BLaER1 treated with 17β-estradiol and CSF1 and Interleukin-3, amounts not matched to agents 10 nM and 100 nM (cell line): Measurements from ENCODE around the gene JAZF1.

ENCODE experiments used
- H3K27ac ChIP-seq, 11 experiments: shearing (Covaris generic); formaldehyde crosslinking; 2 replicates each; pipeline ENCODE4 v1.8.1; 2022
- H3K27me3 ChIP-seq, 11 experiments: shearing (Covaris generic); formaldehyde crosslinking; 2 replicates each; pipeline ENCODE4 v1.8.1; 2022
- H3K36me3 ChIP-seq, 11 experiments: shearing (Covaris generic); formaldehyde crosslinking; 2 replicates each; pipeline ENCODE4 v1.8.1; 2022
- H3K4me1 ChIP-seq, 10 experiments: shearing (Covaris generic); formaldehyde crosslinking; 2 replicates each; pipeline ENCODE4 v1.8.1; 2022
- H3K4me2 ChIP-seq, 11 experiments: shearing (Covaris generic); formaldehyde crosslinking; 2 replicates each; pipeline ENCODE4 v1.8.1; 2022
- H3K4me3 ChIP-seq, 10 experiments: shearing (Covaris generic); formaldehyde crosslinking; 2 replicates each; pipeline ENCODE4 v1.8.1; 2022
- H3K9ac ChIP-seq, 11 experiments: shearing (Covaris generic); formaldehyde crosslinking; 2 replicates each; pipeline ENCODE4 v1.8.1; 2022
- H3K9me3 ChIP-seq, 11 experiments: shearing (Covaris generic); formaldehyde crosslinking; replicated peaks in 1 of 11; 2 replicates each; pipeline ENCODE4 v1.8.1; 2022
- H4K20me1 ChIP-seq, 11 experiments: shearing (Covaris generic); formaldehyde crosslinking; 2 replicates each; pipeline ENCODE4 v1.8.1; 2022
- Cebpa-rat ChIP-seq, 11 experiments: shearing (Covaris generic); IDR thresholded peaks; 2 replicates each; pipeline ENCODE4 v1.8.1; 2022

Gene JAZF1

GRCh38 chr7:28211006-28211405 is 30.4 kb upstream of the JAZF1 start:
- TF ChIP-seq Cebpa-rat (IDR thresholded peaks at IDR 0.05) = no peak
- peaks cover 10 to 14% (median 12%) of the 10 kb centered on the region in 10 experiments; a peak in 17 of 20 replicates for H3K4me1 ChIP-seq
- H3K27me3 ChIP-seq = no peaks in the 10 kb centered on the region

GRCh38 chr7:28208506-28208905 is 27.9 kb upstream of the JAZF1 start:
- H3K4me2 ChIP-seq = no peak overlapping the region
- no peak overlapping the region for H3K27ac ChIP-seq
- no peak for TF ChIP-seq Cebpa-rat (IDR thresholded peaks at IDR 0.05)
- no peaks in the 10 kb centered on the region for H3K36me3 ChIP-seq
- no peak overlapping the region for H3K9ac ChIP-seq
- H3K27me3 ChIP-seq = no peaks in the 10 kb centered on the region
- H3K4me3 ChIP-seq = no peak overlapping the region
- H3K4me1 ChIP-seq = peaks cover 10 to 14% (median 12%) of the 10 kb centered on the region in 10 experiments; a peak in 17 of 20 replicates
- H3K9me3 ChIP-seq = peaks cover 6 to 20% (median 14%) of the 10 kb centered on the region in 11 experiments; a peak in 15 of 22 replicates
- H4K20me1 ChIP-seq = no peaks in the 10 kb centered on the region

More at GRCh38 chr7:28211006-28211405, 30.4 kb upstream of the JAZF1 start:
- Histone ChIP-seq H4K20me1 (no peaks in the 10 kb centered on the region), H3K27ac (no peak overlapping the region), H3K4me3 (no peak overlapping the region), H3K4me2 (no peak overlapping the region), H3K9me3 (peaks cover 6 to 19% (median 14%) of the 10 kb centered on the region in 11 experiments; a peak in 15 of 22 replicates), H3K36me3 (no peaks in the 10 kb centered on the region), H3K9ac (no peak overlapping the region)

- H3K27ac ChIP-seq = no peak overlapping the region
- peak overlapping the region; percentile 16 to 55 (median 42); a peak in 21 of 22 replicates for H3K4me2 ChIP-seq
- H3K4me3 ChIP-seq = no peak overlapping the region; a peak in 1 of 20 replicates
- TF ChIP-seq Cebpa-rat (IDR thresholded peaks at IDR 0.05) = no peak
- H3K4me1 ChIP-seq = peaks cover 10 to 14% (median 12%) of the 10 kb centered on the region in 10 experiments; a peak in 17 of 20 replicates
- no peaks in the 10 kb centered on the region for H3K36me3 ChIP-seq
- no peak overlapping the region for H3K9ac ChIP-seq
- H3K9me3 ChIP-seq = peaks cover 6 to 20% (median 14%) of the 10 kb centered on the region in 11 experiments; a peak in 15 of 22 replicates
- no peaks in the 10 kb centered on the region for H4K20me1 ChIP-seq
- no peaks in the 10 kb centered on the region for H3K27me3 ChIP-seq
Measured at GRCh38 chr7:28207486-28208158, 27.0 kb upstream of the JAZF1 start.

GRCh38 chr7:28205506-28205905 is 24.9 kb upstream of the JAZF1 start:
- Histone ChIP-seq H3K36me3 (no peaks in the 10 kb centered on the region), H3K4me3 (no peak overlapping the region), H3K27me3 (no peaks in the 10 kb centered on the region), H3K9me3 (peaks cover 6 to 20% (median 16%) of the 10 kb centered on the region in 11 experiments; a peak in 16 of 22 replicates), H4K20me1 (no peaks in the 10 kb centered on the region), H3K9ac (no peak overlapping the region), H3K4me2 (no peak overlapping the region), H3K27ac (no peak overlapping the region), H3K4me1 (peaks cover 10 to 14% (median 12%) of the 10 kb centered on the region in 10 experiments; a peak in 18 of 20 replicates)
- no peak for TF ChIP-seq Cebpa-rat (IDR thresholded peaks at IDR 0.05)

- Histone ChIP-seq H3K27ac (no peak overlapping the region), H3K4me1 (peaks cover 10 to 14% (median 12%) of the 10 kb centered on the region in 10 experiments; a peak in 18 of 20 replicates), H3K4me2 (no peak overlapping the region), H3K27me3 (no peaks in the 10 kb centered on the region), H3K4me3 (no peak overlapping the region), H4K20me1 (no peaks in the 10 kb centered on the region), H3K9ac (no peak overlapping the region), H3K9me3 (peaks cover 6 to 20% (median 16%) of the 10 kb centered on the region in 11 experiments; a peak in 16 of 22 replicates), H3K36me3 (no peaks in the 10 kb centered on the region)
- no peak for TF ChIP-seq Cebpa-rat (IDR thresholded peaks at IDR 0.05)
Measured at GRCh38 chr7:28203508-28204240, 23.1 kb upstream of the JAZF1 start.

DNA sequence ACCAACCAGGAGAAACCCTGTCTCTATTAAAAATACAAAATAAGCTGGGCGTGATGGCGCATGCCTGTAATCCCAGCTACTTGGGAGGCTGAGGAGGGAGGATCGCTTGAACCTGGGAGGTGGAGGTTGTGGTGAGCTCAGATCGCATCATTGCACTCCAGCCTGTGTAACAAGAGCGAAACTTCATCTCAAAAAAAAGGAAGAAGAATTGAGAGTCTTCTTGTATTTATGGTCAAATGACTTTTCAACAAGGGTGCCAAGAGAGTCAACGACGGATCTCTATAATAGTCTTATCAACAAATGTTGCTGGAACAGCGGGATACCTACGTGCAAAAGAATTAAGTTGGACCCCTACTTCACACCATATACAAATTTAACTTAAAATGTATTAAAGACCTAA is 21.6 kb upstream of the JAZF1 start:
- TF ChIP-seq Cebpa-rat (IDR thresholded peaks at IDR 0.05) = no peak
- Histone ChIP-seq H3K27ac (no peak overlapping the region), H3K4me3 (no peak overlapping the region), H3K4me2 (no peak overlapping the region), H3K4me1 (peaks cover 3 to 6% (median 4%) of the 10 kb centered on the region in 10 experiments; a peak in 17 of 20 replicates), H4K20me1 (no peaks in the 10 kb centered on the region), H3K36me3 (no peaks in the 10 kb centered on the region), H3K9ac (no peak overlapping the region), H3K27me3 (no peaks in the 10 kb centered on the region), H3K9me3 (peaks cover 4 to 13% (median 10%) of the 10 kb centered on the region in 11 experiments; a peak in 15 of 22 replicates)

DNA sequence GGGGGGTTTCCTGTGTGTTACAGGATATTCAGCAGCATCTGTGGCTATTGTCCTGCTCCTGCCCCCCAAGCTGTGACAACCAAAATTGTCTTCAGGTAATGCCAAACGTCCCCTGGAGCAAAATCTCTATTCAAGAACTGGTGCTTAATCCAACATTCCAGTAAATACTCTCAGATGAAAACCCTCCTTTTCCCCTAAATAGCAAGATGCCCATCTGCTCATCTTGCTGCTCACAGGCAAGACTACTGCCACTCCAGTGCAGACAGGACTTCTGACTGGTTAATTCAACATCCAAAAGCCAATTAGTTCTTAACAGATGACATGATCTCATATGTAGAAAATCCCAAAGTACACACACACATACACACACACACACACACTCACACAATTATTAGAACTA is 20.5 kb upstream of the JAZF1 start:
- Histone ChIP-seq H3K27me3 (no peaks in the 10 kb centered on the region), H3K4me1 (no peaks in the 10 kb centered on the region; a peak in 4 of 20 replicates), H3K4me2 (no peak overlapping the region), H3K27ac (no peak overlapping the region), H4K20me1 (no peaks in the 10 kb centered on the region), H3K4me3 (no peak overlapping the region), H3K36me3 (no peaks in the 10 kb centered on the region), H3K9ac (no peak overlapping the region), H3K9me3 (peaks cover 0 to 6% (median under 1%) of the 10 kb centered on the region in 11 experiments; a peak in 2 of 22 replicates)
- TF ChIP-seq Cebpa-rat (IDR thresholded peaks at IDR 0.05) = no peak

- no peak overlapping the region for H3K4me3 ChIP-seq
- H3K4me1 ChIP-seq = no peaks in the 10 kb centered on the region; a peak in 4 of 20 replicates
- H3K9ac ChIP-seq = no peak overlapping the region
- peaks cover 0 to 6% (median 0%) of the 10 kb centered on the region in 11 experiments; a peak in 1 of 22 replicates for H3K9me3 ChIP-seq
- no peak for TF ChIP-seq Cebpa-rat (IDR thresholded peaks at IDR 0.05)
- H3K27me3 ChIP-seq = no peaks in the 10 kb centered on the region
- H3K36me3 ChIP-seq = no peaks in the 10 kb centered on the region
- H3K4me2 ChIP-seq = no peak overlapping the region
- H3K27ac ChIP-seq = no peak overlapping the region
- no peaks in the 10 kb centered on the region for H4K20me1 ChIP-seq
Measured at GRCh38 chr7:28200598-28200997, 20.0 kb upstream of the JAZF1 start.

- no peak overlapping the region for H3K27ac ChIP-seq
- peaks cover 0 to 6% (median 0%) of the 10 kb centered on the region in 11 experiments; a peak in 1 of 22 replicates for H3K9me3 ChIP-seq
- H4K20me1 ChIP-seq = no peaks in the 10 kb centered on the region
- H3K9ac ChIP-seq = no peak overlapping the region
- no peak overlapping the region for H3K4me3 ChIP-seq
- no peak overlapping the region for H3K4me2 ChIP-seq
- no peaks in the 10 kb centered on the region for H3K36me3 ChIP-seq
- TF ChIP-seq Cebpa-rat (IDR thresholded peaks at IDR 0.05) = no peak
- H3K27me3 ChIP-seq = no peaks in the 10 kb centered on the region
- peaks cover 0 to 5% (median 0%) of the 10 kb centered on the region in 10 experiments; a peak in 8 of 20 replicates for H3K4me1 ChIP-seq
Measured at GRCh38 chr7:28199021-28199510, 18.5 kb upstream of the JAZF1 start.
